ENCODE measurements around the gene DFFA.
"Not testable (repeated sequence)": the region's sequence is repeated elsewhere in the genome, so short reads cannot be mapped to it uniquely, and the experiment has no call there.

The DFFA gene

GRCh38 chr1:10457462-10457861, 14.9 kb downstream of the DFFA start:
- not testable (repeated sequence) for DNase-seq

GRCh38 chr1:10456661-10457060, 15.7 kb downstream of the DFFA start:
- DNase-seq: no peak

GRCh38 chr1:10456048-10456447, 16.3 kb downstream of the DFFA start:
- no peak for DNase-seq

GRCh38 chr1:10451287-10451686, 21.0 kb downstream of the DFFA start:
- no peak for DNase-seq

- DNase-seq: no peak
Measured at GRCh38 chr1:10450836-10451235, 21.5 kb downstream of the DFFA start.

GRCh38 chr1:10450156-10450814, 22.0 kb downstream of the DFFA start:
- DNase-seq: no peak

DNA sequence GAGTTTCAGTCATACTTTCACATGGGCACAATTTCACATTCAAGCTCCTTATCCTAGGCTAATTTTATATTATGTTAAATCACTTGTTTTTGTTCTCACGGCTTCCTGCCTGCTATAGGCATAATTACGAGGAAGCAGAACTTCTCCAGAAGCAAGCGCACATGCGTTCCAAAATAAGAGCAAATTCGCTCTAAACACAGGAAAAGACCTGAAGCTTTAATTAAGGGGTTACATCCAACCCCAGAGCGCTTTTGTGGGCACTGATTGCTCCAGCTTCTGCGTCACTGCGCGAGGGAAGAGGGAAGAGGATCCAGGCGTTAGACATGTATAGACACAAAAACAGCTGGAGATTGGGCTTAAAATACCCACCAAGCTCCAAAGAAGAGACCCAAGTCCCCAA, 22.6 kb downstream of the DFFA start, which contains the start of gene CORT:
TSS of gene CORT (plus strand) at position 281 of the 400 bp plus-strand sequence. CDS start 193 bp downstream, outside the sequence.
- no peak for DNase-seq

GRCh38 chr1:10446790-10447422, 25.4 kb downstream of the DFFA start:
- DNase-seq: no peak

DNA sequence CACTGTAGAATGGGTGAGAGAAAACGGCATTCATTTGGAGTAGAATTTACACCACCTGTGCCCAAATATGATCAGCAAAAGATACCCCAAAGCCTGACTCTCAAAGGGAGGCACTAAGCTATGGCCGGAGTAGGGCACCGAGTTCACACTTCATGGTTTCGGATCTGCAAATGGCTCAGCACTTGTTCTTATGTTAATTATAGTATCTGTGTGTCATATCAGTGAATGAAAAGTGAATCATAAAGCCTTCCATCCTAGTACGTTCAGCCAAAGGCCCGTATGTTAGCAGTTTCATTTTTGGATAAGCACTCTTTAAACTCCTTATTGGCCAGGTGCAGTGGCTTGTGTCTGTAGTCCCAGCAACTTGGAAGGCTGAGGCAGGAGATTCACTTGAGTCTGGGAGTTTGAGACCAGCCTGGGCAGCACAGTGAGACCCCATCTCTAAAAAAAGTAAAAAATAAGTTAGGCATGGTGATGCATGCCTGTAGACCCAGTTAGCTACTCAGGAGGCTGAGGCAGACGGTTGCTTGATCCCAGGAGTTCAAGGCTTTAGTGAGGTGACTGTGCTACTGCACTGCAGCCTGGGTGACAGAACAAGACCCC, 27.4 kb downstream of the DFFA start:
- no peak for DNase-seq

GRCh38 chr1:10444248-10444647, 28.1 kb downstream of the DFFA start:
- no peak for DNase-seq

GRCh38 chr1:10440794-10441193, 31.5 kb downstream of the DFFA start:
- DNase-seq: no peak

DNA sequence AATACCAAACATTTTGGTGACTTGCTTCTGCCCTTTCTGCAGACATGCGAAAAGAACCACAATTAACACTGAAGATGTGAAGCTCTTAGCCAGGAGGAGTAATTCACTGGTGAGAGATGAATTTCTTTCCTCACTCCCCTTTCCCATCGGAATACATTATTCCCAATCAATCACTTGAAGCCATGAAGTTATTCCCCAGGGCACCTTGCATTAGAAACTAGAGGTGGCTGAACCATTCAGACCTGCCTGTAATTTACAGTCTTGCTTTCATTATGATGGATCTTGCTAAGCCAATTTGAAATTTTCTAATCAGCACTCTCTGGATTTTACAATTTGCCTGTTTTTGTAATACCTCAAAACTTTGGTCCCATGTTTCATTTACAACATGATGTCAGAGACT, 32.0 kb downstream of the DFFA start:
- DNase-seq: no peak

- no peak for DNase-seq
Measured at GRCh38 chr1:10438677-10439163, 33.6 kb downstream of the DFFA start.

DNA sequence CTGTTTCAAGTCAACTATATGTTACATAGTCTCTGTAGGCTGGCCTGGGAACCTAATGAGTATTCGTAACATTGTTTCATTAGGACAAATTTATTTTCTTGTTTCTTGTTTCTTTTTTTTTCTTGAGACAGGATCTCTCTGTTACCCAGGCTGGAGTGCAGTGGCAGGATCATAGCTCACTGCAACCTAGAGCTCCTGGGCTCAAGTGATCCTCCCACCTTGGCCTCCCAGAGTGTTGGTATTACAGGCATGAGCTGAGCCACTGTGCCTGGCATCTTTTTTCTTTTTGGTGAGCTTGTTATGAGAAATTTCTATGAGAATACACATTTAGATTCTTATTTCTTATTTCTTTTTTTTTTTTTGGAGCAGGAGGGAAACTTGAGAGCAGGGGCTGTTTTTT, 35.3 kb downstream of the DFFA start:
- no peak for DNase-seq

DNA sequence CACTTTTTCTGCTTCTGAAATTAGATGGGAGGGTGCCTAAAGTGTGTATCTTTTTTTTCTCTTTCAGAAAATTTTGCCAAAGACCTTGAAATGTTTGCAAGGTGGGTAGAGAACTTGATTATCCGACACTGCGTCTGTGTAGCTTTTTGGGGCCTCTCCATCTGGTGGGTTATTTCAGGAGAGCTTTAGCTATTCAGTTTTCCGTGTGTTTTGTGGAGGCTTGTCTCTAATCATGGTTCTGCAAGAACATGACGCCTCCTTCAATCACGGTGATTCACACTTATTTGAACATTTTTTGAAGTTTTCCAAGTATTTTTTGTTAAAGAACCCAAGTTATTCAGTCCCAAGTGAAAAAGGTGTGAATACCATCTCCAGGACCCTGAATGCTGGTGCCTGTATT, 37.7 kb downstream of the DFFA start:
- no peak for DNase-seq

DNA sequence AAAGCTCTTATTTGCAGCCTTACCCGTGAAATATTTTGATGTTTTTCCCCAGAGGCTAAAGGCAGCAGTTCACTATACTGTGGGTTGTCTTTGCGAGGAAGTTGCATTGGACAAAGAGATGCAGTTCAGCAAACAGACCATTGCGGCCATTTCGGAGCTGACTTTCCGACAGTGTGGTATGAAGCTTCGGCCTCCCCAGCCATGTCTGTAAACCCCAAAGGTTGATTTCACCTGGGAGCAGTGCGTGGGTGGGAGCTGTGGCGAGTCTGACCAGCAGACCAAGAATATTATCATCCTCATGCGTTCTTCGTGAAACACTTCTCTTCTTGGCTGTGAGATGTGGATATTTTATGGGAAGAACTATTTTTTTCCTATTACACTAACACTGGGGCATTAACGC, 38.5 kb downstream of the DFFA start:
- DNase-seq: no peak

DNA sequence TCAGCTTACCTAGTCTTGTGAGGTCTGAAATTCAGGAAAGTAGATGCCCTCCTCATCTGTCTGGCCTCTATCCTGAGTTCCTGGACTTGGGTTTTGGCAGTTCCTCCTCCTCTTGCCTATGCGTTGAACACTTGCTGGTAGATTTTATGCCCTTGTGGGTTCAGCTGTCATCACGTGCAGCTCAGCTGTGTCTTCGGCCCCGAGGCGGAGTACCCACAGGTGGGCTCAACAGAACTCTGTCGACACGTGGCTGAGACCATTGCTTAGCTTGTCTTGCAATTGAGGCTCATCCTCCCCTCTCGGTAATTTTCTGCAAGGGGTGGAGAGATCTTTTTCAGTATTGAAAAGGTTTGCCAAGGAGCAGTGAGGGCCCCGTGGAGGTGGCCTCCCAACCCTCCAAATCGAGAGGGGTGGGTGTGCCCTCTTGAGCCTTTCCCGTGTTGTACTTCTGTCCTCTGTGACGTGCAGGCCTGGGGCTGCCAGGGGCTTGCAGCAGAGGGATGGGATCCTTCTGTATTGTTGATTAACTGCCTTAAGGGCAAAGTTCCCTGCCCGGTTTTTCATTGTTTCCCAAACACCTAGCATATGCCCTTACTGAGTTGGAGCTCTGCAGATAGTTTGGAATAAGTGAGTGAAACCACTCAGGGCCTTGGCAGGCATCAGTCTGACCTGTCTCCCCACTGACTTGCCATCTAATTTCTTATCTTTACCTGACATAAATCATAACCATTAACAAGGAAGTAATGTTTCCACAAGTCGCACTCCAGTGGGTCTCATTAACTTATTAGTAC, 39.2 kb downstream of the DFFA start:
- no peak for DNase-seq

DNA sequence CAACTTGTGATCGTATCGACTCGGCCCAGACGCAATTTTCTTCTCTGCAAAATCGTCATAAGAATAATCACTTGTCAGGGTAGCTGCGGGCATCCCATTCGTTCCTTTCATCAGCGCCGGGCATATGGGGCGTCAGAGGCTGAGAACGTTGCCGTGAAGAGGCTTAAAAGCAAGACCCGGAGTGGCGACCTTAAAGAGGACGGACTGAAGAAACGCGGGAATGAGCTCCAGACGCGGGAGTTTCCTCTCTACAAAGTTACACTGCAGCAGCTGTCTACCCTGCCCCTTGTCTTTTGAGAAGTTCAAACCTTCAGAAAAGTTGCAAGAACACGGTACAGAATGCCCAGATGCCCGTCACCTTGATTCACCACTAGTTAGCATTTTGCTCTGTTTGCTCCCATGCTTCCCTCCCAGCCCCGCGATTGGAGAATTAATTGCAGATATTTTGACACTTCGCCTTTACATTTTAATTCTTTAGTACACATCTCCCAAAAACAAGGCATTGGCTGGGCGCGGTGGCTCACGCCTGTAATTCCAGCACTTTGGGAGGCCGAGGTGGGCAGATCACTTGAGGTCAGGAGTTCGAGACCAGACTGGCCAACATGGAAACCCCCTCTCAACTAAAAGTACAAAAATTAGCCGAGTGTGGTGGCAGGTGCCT, 41.1 kb downstream of the DFFA start:
- peak; percentile 25 for DNase-seq

- peak; percentile 84 for DNase-seq
Measured at GRCh38 chr1:10430216-10431069, 41.9 kb downstream of the DFFA start, which contains the start of gene CENPS. Gene CENPS, plus strand, starts transcription at chr1:10430433. Its CDS starts 85 bp downstream, at chr1:10430518.

DNA sequence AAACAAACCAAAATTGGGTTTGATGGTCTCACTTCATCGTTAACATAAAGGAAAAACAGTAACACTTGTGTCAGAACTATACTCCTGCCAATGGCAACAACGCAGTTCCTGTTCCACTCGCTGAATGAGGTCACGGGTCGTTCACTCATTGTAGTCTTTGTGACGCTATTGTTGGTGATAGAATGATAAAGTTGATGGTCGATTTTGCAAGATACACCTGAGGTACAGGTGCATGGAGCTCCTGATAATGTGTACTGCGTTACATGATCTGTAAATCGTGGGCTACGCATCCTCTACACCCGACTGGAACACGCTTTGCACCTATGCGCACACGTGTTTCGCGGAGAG, 42.5 kb downstream of the DFFA start:
- no peak for DNase-seq

GRCh38 chr1:10428984-10429383, 43.3 kb downstream of the DFFA start:
- no peak for DNase-seq

DNA sequence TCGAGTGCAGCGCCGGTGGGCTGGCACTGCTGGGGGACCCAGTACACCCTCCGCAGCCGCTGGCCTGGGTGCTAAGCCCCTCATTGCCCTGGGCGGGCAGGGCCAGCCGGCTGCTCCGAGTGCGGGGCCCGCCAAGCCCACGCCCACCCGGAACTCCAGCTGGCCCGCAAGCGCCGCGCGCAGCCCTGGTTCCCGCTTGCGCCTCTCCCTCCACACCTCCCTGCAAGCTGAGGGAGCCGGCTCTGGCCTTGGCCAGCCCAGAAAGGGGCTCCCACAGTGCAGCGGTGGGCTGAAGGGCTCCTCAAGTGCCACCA, 45.8 kb downstream of the DFFA start:
- DNase-seq: not testable (repeated sequence)
